ENCODE results near the gene EGLN3. TPM values are rescaled to one million over a fixed set of nuclear protein-coding genes. Genes with fewer than 3 reads are reported as not detected.

The EGLN3 gene
- polyA plus RNA-seq, 1 donor from 2014 or later = not detected

GRCh38 chr14:33948145-33948868, 2.6 kb downstream of the EGLN3 start:
- TF ChIP-seq RAD21 (conservative IDR thresholded peaks at IDR 0.05) (no peak), REST (IDR thresholded peaks at IDR 0.05; ENCODE audit: borderline replicate concordance) (no peak), MXI1 (conservative IDR thresholded peaks at IDR 0.05; ENCODE audit: poor library complexity, severe bottlenecking) (no peak), TAF1 (IDR thresholded peaks at IDR 0.05; ENCODE audit: low read depth) (no peak), EP300 (conservative IDR thresholded peaks at IDR 0.05; ENCODE audit: poor library complexity, severe bottlenecking) (no peak), EZH2 (IDR thresholded peaks at IDR 0.05; ENCODE audit: borderline replicate concordance, insufficient read depth, low read length, poor library complexity, severe bottlenecking) (no peak), CTCF (IDR thresholded peaks at IDR 0.05; ENCODE audit: poor library complexity, severe bottlenecking) (no peak), SMC3 (conservative IDR thresholded peaks at IDR 0.05; ENCODE audit: poor library complexity) (no peak), POLR2AphosphoS5 (IDR thresholded peaks at IDR 0.05) (no peak)
- H4K20me1 ChIP-seq (ENCODE audit: insufficient read depth) = no peaks in the 10 kb centered on the region
- H3K9me3 ChIP-seq (ENCODE audit: low read length) = peaks cover 4% of the 10 kb centered on the region
- no peaks in the 10 kb centered on the region for H3K79me2 ChIP-seq (replicated peaks; ENCODE audit: insufficient read depth, low read length)
- H3K9me2 ChIP-seq (ENCODE audit: insufficient read depth, low read length) = no peaks in the 10 kb centered on the region
- no peak overlapping the region for H2AFZ ChIP-seq (ENCODE audit: low read depth, low read length)
- no peak overlapping the region for H3K9ac ChIP-seq (ENCODE audit: low read length)
- H3K27me3 ChIP-seq (ENCODE audit: insufficient read depth, low read depth, low read length) = peaks cover 35% of the 10 kb centered on the region
- H3K36me3 ChIP-seq (ENCODE audit: insufficient read depth, low read length) = no peaks in the 10 kb centered on the region
- H3F3A ChIP-seq (ENCODE audit: insufficient read depth, low read length, poor library complexity, severe bottlenecking) = no peaks in the 10 kb centered on the region
- no peak overlapping the region for H3K4me3 ChIP-seq (ENCODE audit: low read length)
- H3K4me2 ChIP-seq (ENCODE audit: low read length) = no peak overlapping the region
- H3K27ac ChIP-seq (ENCODE audit: low read length) = no peak overlapping the region

GRCh38 chr14:33946679-33947476, 4.0 kb downstream of the EGLN3 start:
- Histone ChIP-seq H3K4me2 (ENCODE audit: low read length) (no peak overlapping the region), H3K4me3 (ENCODE audit: low read length) (no peak overlapping the region), H3K9me2 (ENCODE audit: insufficient read depth, low read length) (no peaks in the 10 kb centered on the region), H3K9ac (ENCODE audit: low read length) (no peak overlapping the region), H3K36me3 (ENCODE audit: insufficient read depth, low read length) (no peaks in the 10 kb centered on the region), H4K20me1 (ENCODE audit: insufficient read depth) (no peaks in the 10 kb centered on the region), H3K9me3 (ENCODE audit: low read length) (peaks cover 4% of the 10 kb centered on the region), H3K27me3 (ENCODE audit: insufficient read depth, low read depth, low read length) (peaks cover 35% of the 10 kb centered on the region), H2AFZ (ENCODE audit: low read depth, low read length) (no peak overlapping the region), H3K27ac (ENCODE audit: low read length) (no peak overlapping the region), H3F3A (ENCODE audit: insufficient read depth, low read length, poor library complexity, severe bottlenecking) (no peaks in the 10 kb centered on the region), H3K79me2 (replicated peaks; ENCODE audit: insufficient read depth, low read length) (no peaks in the 10 kb centered on the region)
- TF ChIP-seq REST (IDR thresholded peaks at IDR 0.05; ENCODE audit: borderline replicate concordance) (no peak), POLR2AphosphoS5 (IDR thresholded peaks at IDR 0.05) (no peak), RAD21 (conservative IDR thresholded peaks at IDR 0.05) (no peak), SMC3 (conservative IDR thresholded peaks at IDR 0.05; ENCODE audit: poor library complexity) (no peak), CTCF (IDR thresholded peaks at IDR 0.05; ENCODE audit: poor library complexity, severe bottlenecking) (no peak), EZH2 (IDR thresholded peaks at IDR 0.05; ENCODE audit: borderline replicate concordance, insufficient read depth, low read length, poor library complexity, severe bottlenecking) (no peak), TAF1 (IDR thresholded peaks at IDR 0.05; ENCODE audit: low read depth) (no peak), EP300 (conservative IDR thresholded peaks at IDR 0.05; ENCODE audit: poor library complexity, severe bottlenecking) (no peak), MXI1 (conservative IDR thresholded peaks at IDR 0.05; ENCODE audit: poor library complexity, severe bottlenecking) (no peak)

Measured in neural cell (in vitro differentiated cells).